ENCODE results near the gene IL17RE. TPM values are rescaled to one million over a fixed set of nuclear protein-coding genes. Genes with fewer than 3 reads are reported as not detected.
A peak's percentile ranks its signal among the peaks of the same experiment; 100 is the strongest.

IL17RE gene
- total and polyA plus RNA-seq, 2 of the 13 experiments (the other 11 are each of a cell fraction or from before 2014, with no cell fraction given): 14.5 to 24.1 TPM

DNA sequence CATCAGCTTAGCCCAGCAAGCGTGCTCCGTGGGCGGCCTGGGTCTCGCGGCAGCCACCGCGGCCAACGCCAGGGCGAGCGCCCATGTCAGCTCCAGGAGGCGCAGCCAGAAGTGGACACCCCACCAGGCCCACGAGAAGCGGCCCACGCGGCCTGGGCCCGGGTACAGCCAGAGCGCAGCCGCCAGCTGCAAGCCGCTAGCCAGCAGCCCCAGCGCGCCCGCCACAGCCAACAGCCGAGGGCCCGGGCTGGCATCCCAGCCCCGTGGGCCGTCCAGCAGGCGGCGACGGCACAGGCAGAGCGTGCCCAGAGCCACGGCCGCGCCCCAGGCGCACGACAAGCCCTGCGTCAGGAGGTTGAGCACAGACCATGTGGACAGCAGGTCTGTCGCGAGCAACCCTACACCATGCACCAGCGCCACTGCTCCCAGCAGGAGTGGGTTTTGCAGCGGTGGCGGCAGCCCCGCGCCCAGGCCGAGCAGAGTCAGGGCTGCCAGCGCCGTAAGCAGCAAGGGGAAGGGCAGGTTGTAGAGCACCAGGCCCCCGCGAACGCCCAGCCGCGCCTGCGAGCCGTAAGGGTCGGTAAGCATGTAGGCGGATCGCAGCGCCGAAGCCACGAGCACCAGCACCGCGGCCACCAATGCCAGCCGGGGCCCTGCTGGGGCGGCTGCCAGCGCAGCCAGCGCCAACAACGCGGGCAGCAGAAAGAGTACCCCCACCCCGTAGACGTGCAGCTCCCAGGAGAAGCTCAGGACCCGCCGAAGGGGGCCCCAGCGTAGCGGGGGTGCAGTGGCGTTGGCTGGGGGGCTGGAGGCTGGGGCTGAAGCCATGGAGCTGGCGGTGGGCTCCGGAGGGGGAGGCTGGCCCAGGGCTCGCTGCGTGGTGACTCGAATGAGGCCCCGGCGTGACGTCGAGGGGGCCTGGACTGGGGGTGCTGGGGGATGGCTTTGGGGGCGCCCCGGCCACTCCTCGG lies 44.7 kb downstream of the IL17RE start (continued):
- 0 out of 2 replicates have a peak, but pooled peaks have one; percentile 15 for TF ChIP-seq GTF3A (CRISPR knock-in tag; conservative IDR thresholded peaks at IDR 0.05)
- TF ChIP-seq, protein P1, sequence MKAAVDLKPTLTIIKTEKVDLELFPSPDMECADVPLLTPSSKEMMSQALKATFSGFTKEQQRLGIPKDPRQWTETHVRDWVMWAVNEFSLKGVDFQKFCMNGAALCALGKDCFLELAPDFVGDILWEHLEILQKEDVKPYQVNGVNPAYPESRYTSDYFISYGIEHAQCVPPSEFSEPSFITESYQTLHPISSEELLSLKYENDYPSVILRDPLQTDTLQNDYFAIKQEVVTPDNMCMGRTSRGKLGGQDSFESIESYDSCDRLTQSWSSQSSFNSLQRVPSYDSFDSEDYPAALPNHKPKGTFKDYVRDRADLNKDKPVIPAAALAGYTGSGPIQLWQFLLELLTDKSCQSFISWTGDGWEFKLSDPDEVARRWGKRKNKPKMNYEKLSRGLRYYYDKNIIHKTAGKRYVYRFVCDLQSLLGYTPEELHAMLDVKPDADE (CRISPR knock-in tag; IDR thresholded peaks at IDR 0.05): no peak
- TF ChIP-seq, protein P2, sequence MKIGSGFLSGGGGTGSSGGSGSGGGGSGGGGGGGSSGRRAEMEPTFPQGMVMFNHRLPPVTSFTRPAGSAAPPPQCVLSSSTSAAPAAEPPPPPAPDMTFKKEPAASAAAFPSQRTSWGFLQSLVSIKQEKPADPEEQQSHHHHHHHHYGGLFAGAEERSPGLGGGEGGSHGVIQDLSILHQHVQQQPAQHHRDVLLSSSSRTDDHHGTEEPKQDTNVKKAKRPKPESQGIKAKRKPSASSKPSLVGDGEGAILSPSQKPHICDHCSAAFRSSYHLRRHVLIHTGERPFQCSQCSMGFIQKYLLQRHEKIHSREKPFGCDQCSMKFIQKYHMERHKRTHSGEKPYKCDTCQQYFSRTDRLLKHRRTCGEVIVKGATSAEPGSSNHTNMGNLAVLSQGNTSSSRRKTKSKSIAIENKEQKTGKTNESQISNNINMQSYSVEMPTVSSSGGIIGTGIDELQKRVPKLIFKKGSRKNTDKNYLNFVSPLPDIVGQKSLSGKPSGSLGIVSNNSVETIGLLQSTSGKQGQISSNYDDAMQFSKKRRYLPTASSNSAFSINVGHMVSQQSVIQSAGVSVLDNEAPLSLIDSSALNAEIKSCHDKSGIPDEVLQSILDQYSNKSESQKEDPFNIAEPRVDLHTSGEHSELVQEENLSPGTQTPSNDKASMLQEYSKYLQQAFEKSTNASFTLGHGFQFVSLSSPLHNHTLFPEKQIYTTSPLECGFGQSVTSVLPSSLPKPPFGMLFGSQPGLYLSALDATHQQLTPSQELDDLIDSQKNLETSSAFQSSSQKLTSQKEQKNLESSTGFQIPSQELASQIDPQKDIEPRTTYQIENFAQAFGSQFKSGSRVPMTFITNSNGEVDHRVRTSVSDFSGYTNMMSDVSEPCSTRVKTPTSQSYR (CRISPR knock-in tag; IDR thresholded peaks at IDR 0.05; ENCODE audit: borderline replicate concordance): peak; percentile 35; the same call in 1 of the 2 replicates
- no peak for TF ChIP-seq SCMH1 (CRISPR knock-in tag; IDR thresholded peaks at IDR 0.05; ENCODE audit: borderline replicate concordance)
- peak; percentile 61 for TF ChIP-seq BHLHE40 (IDR thresholded peaks at IDR 0.05; ENCODE audit: low read length)
- TF ChIP-seq, protein P3, sequence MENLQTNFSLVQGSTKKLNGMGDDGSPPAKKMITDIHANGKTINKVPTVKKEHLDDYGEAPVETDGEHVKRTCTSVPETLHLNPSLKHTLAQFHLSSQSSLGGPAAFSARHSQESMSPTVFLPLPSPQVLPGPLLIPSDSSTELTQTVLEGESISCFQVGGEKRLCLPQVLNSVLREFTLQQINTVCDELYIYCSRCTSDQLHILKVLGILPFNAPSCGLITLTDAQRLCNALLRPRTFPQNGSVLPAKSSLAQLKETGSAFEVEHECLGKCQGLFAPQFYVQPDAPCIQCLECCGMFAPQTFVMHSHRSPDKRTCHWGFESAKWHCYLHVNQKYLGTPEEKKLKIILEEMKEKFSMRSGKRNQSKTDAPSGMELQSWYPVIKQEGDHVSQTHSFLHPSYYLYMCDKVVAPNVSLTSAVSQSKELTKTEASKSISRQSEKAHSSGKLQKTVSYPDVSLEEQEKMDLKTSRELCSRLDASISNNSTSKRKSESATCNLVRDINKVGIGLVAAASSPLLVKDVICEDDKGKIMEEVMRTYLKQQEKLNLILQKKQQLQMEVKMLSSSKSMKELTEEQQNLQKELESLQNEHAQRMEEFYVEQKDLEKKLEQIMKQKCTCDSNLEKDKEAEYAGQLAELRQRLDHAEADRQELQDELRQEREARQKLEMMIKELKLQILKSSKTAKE (CRISPR knock-in tag; IDR thresholded peaks at IDR 0.05; ENCODE audit: borderline replicate concordance): peak; percentile 21; the same call in 1 of the 2 replicates
- TF ChIP-seq ZFY (CRISPR knock-in tag; IDR thresholded peaks at IDR 0.05): peak; percentile 82
- no peak for TF ChIP-seq U2AF2 (IDR thresholded peaks at IDR 0.05; ENCODE audit: low read depth, low read length)
- no peak for TF ChIP-seq ZFP62 (CRISPR knock-in tag; IDR thresholded peaks at IDR 0.05)
- no peak for TF ChIP-seq ZNF652 (CRISPR knock-in tag; IDR thresholded peaks at IDR 0.05; ENCODE audit: borderline replicate concordance, low read depth)
- TF ChIP-seq, protein P4, sequence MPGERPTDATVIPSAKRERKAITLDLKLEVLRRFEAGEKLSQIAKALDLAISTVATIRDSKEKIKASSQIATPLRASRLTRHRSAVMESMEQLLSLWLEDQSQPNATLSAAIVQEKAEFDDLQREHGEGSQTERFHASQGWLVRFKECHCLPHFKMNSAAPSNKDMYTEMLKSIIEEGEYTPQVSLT (CRISPR knock-in tag; IDR thresholded peaks at IDR 0.05; ENCODE audit: borderline replicate concordance, low read depth): no peak
- TF ChIP-seq, protein P5, sequence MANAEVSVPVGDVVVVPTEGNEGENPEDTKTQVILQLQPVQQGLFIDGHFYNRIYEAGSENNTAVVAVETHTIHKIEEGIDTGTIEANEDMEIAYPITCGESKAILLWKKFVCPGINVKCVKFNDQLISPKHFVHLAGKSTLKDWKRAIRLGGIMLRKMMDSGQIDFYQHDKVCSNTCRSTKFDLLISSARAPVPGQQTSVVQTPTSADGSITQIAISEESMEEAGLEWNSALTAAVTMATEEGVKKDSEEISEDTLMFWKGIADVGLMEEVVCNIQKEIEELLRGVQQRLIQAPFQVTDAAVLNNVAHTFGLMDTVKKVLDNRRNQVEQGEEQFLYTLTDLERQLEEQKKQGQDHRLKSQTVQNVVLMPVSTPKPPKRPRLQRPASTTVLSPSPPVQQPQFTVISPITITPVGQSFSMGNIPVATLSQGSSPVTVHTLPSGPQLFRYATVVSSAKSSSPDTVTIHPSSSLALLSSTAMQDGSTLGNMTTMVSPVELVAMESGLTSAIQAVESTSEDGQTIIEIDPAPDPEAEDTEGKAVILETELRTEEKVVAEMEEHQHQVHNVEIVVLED (CRISPR knock-in tag; IDR thresholded peaks at IDR 0.05; ENCODE audit: borderline replicate concordance): peak; percentile 73
- TF ChIP-seq ZNF326 (CRISPR knock-in tag; IDR thresholded peaks at IDR 0.05; ENCODE audit: borderline replicate concordance): no peak
- TF ChIP-seq ZBTB21 (CRISPR knock-in tag; IDR thresholded peaks at IDR 0.05): no peak
- TF ChIP-seq ATF7 (IDR thresholded peaks at IDR 0.05): no peak
- TF ChIP-seq ATF7 (CRISPR knock-in tag; IDR thresholded peaks at IDR 0.05): no peak; the same call in 1 of the 2 replicates

Data from HepG2 (cell line).